DOHH2 (cell line): Measurements from ENCODE around the gene NPHP1.

Experiments
- EZH2phosphoT487 ChIP-seq: fragments of 200-600 bp; sonication (generic); IDR thresholded peaks from 2 replicates; pipeline ENCODE4 v1.6.1; 2017; ENCODE audit warnings: borderline replicate concordance, mild to moderate bottlenecking, antibody characterized with exemption, low read length, moderate library complexity, mixed read lengths
- TF ChIP-seq, protein P1 (sequence below): fragments of 200-600 bp; sonication (generic); IDR thresholded peaks from one replicate; pipeline ENCODE4 v1.5.1; 2014; ENCODE audit warnings: antibody characterized with exemption, mild to moderate bottlenecking, low read depth, low read length; ENCODE audit not compliant: poor library complexity, severe bottlenecking

DNA sequence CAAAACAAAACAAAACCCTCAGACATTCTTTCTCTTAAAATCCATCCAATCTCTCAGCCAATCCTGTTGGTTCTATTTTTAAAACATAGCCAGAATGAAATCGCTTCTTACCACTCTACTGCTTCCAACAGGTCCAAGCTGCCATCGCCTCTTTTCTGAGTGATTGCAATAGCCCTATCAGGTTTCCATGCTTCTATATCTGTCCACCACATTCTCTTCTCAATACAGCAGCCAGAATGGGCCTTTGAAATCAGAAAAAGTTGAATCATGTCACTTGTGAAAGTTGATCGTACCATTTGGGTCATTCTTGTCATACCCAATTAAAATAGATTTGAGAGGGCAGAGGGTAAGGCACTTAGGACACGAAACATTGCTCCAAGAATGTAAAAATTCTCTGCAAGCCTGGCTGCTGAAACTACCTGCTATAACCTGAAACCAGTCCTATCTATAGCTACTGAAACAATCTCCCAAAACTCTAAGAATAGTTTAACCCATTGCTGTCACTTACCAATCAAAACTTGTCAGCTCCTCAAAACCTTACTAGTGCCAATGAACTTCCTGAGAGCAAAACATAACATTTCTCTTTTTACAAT lies 10.8 kb upstream of the NPHP1 start:
- TF ChIP-seq, protein P1, sequence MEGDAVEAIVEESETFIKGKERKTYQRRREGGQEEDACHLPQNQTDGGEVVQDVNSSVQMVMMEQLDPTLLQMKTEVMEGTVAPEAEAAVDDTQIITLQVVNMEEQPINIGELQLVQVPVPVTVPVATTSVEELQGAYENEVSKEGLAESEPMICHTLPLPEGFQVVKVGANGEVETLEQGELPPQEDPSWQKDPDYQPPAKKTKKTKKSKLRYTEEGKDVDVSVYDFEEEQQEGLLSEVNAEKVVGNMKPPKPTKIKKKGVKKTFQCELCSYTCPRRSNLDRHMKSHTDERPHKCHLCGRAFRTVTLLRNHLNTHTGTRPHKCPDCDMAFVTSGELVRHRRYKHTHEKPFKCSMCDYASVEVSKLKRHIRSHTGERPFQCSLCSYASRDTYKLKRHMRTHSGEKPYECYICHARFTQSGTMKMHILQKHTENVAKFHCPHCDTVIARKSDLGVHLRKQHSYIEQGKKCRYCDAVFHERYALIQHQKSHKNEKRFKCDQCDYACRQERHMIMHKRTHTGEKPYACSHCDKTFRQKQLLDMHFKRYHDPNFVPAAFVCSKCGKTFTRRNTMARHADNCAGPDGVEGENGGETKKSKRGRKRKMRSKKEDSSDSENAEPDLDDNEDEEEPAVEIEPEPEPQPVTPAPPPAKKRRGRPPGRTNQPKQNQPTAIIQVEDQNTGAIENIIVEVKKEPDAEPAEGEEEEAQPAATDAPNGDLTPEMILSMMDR = no peak
- TF ChIP-seq EZH2phosphoT487 = no peak
